Endothelial cell of umbilical vein (primary cell): ENCODE data around the gene CORO2B. TPM values are rescaled to one million over a fixed set of nuclear protein-coding genes. Genes with fewer than 3 reads are reported as not detected.

Experiments used
- BruUV-seq: library from RNA; stranded (reverse); fragments of 400-500 nt; replicated peaks from 2 replicates; lab custom pipeline; 2021; lab: Mats Ljungman, UMichigan
- CTCF ChIA-PET: fragments of 300-600, 350-600 bp; sonication (Branson Sonifier 250); formaldehyde crosslinking; loops from one replicate; lab custom pipeline; 2021; ENCODE audit warnings: antibody characterized with exemption, inconsistent platforms; lab: Charles Lee
- POLR2A ChIA-PET: fragments of 300-600, 350-600 bp; sonication (Branson Sonifier 250); formaldehyde crosslinking; loops from one replicate; lab custom pipeline; 2021; ENCODE audit warnings: antibody characterized with exemption, inconsistent platforms; lab: Charles Lee
- DNase-seq: peaks from one replicate; pipeline ENCODE4 v3.0.0-alpha.2; 2011; ENCODE audit warnings: low read depth, low spot score
- FAIRE-seq: peaks from 2 replicates; lab custom pipeline; 2011; peaks lifted over from hg19 to GRCh38; lab: Jason Lieb, UNC
- H2AFZ ChIP-seq: 2 replicates; pipeline ENCODE4 v1.6.0; 2012; ENCODE audit warnings: low read depth, low read length, control low read depth, inconsistent platforms
- H3K27ac ChIP-seq: 2 replicates; pipeline ENCODE4 v1.5.1; 2011; ENCODE audit warnings: low read depth, mild to moderate bottlenecking, control low read depth, low read length, moderate library complexity; ENCODE audit not compliant: insufficient read depth
- H3K27me3 ChIP-seq, 2 experiments: 2 replicates each; pipeline versions ENCODE4 v1.6.0 to v1.6.1; 2011; ENCODE audit warnings: low read length in 2 of 2, mixed read lengths in 1 of 2; ENCODE audit not compliant: control insufficient read depth in 2 of 2, insufficient read depth in 2 of 2
- H3K36me3 ChIP-seq, 2 experiments: 2 replicates in 1 of 2; 3 replicates in 1 of 2; pipeline ENCODE4 v1.5.1; 2011; ENCODE audit warnings: low read length in 2 of 2, mild to moderate bottlenecking in 1 of 2, moderate library complexity in 1 of 2; ENCODE audit not compliant: control insufficient read depth in 2 of 2, insufficient read depth in 2 of 2; ENCODE audit errors: extremely low read depth in 1 of 2
- H3K4me1 ChIP-seq: 3 replicates; pipeline ENCODE4 v1.5.1; 2011; ENCODE audit warnings: mild to moderate bottlenecking, low read length; ENCODE audit not compliant: control insufficient read depth, insufficient read depth; ENCODE audit errors: extremely low read depth
- H3K4me2 ChIP-seq: 2 replicates; pipeline ENCODE4 v1.6.1; 2011; ENCODE audit warnings: low read length, control low read depth, mixed read lengths; ENCODE audit not compliant: insufficient read depth
- H3K4me3 ChIP-seq, 3 experiments: fragments of 200-600 bp in 1 of 3; sonication (generic), shearing (Covaris generic) in 1 of 3; replicated peaks in 1 of 3; 2 replicates each; pipeline ENCODE4 v1.5.1; 2011 to 2016; ENCODE audit warnings: control low read depth in 3 of 3, low read length in 3 of 3, mild to moderate bottlenecking in 2 of 3, inconsistent platforms in 1 of 3, low read depth in 1 of 3, moderate library complexity in 1 of 3; ENCODE audit not compliant: insufficient read depth in 1 of 3
- H3K79me2 ChIP-seq: 2 replicates; pipeline ENCODE4 v1.6.0; 2012; ENCODE audit warnings: low read length, inconsistent platforms; ENCODE audit not compliant: control insufficient read depth, insufficient read depth
- H3K9ac ChIP-seq: replicated peaks from 2 replicates; pipeline ENCODE3; 2011; ENCODE audit warnings: low read length, control low read depth; ENCODE audit not compliant: insufficient read depth; ENCODE audit errors: extremely low read depth
- H3K9me1 ChIP-seq: replicated peaks from 3 replicates; pipeline ENCODE4 v1.6.0; 2011; ENCODE audit warnings: mild to moderate bottlenecking, low read length; ENCODE audit not compliant: control insufficient read depth, insufficient read depth; ENCODE audit errors: extremely low read depth
- H3K9me3 ChIP-seq: replicated peaks from 2 replicates; pipeline ENCODE4 v1.5.1; 2012; ENCODE audit warnings: low read length, inconsistent platforms; ENCODE audit not compliant: control insufficient read depth, insufficient read depth
- H4K20me1 ChIP-seq: replicated peaks from 2 replicates; pipeline ENCODE3; 2011; ENCODE audit warnings: mild to moderate bottlenecking, low read length; ENCODE audit not compliant: control insufficient read depth, insufficient read depth; ENCODE audit errors: extremely low read depth
- EZH2 ChIP-seq: IDR thresholded peaks from 2 replicates; pipeline ENCODE4 v1.6.1; 2012; ENCODE audit warnings: borderline replicate concordance, low read depth, mild to moderate bottlenecking, moderate library complexity, low read length, inconsistent platforms; ENCODE audit not compliant: severe bottlenecking
- FOS ChIP-seq: IDR thresholded peaks from 2 replicates; pipeline ENCODE4 v1.6.1; 2011; ENCODE audit warnings: mild to moderate bottlenecking, low read length, moderate library complexity, borderline replicate concordance; ENCODE audit not compliant: insufficient read depth
- GATA2 ChIP-seq: IDR thresholded peaks from 2 replicates; pipeline ENCODE4 v1.7.0; 2011; ENCODE audit warnings: low read depth, mild to moderate bottlenecking, moderate library complexity, mixed read lengths, low read length; ENCODE audit not compliant: insufficient read length, insufficient read depth
- JUN ChIP-seq: IDR thresholded peaks from 2 replicates; pipeline ENCODE4 v1.6.1; 2011; ENCODE audit warnings: borderline replicate concordance, low read depth; ENCODE audit not compliant: insufficient read length, insufficient read depth
- MAX ChIP-seq: IDR thresholded peaks from 2 replicates; pipeline ENCODE4 v1.6.1; 2011; ENCODE audit not compliant: insufficient read depth, insufficient read length
- MYC ChIP-seq: IDR thresholded peaks from one replicate; pipeline ENCODE4 v1.6.1; 2011; ENCODE audit warnings: mild to moderate bottlenecking, low read depth, low read length
- POLR2A ChIP-seq: IDR thresholded peaks from 2 replicates; pipeline ENCODE4 v1.6.1; 2012; ENCODE audit warnings: low read depth, mild to moderate bottlenecking, control low read depth, low read length
- POLR2AphosphoS5 ChIP-seq: IDR thresholded peaks from 2 replicates; pipeline ENCODE4 v1.6.1; 2012; ENCODE audit warnings: low read depth, mild to moderate bottlenecking, control low read depth, low read length, moderate library complexity; ENCODE audit not compliant: insufficient read depth
- dilution Hi-C: fragments of 300-500 bp; cut with MboI; formaldehyde crosslinking; loops from one replicate; pipeline ENCODE4 v1.15.0; 2019; ENCODE audit warnings: low sequenced_read_pairs; ENCODE audit not compliant: extremely low pct_ligation_motif_present
- intact Hi-C: fragments of 100-400 bp; cut with micrococcal nuclease; formaldehyde crosslinking; loops from one replicate; pipeline ENCODE4 v1.10.0; 2022
- polyA plus RNA-seq, 4 experiments: library from polyadenylated mRNA; depleted of rRNA in 3 of 4; stranded (reverse) in 3 of 4; unstranded in 1 of 4; fragments of >200 nt; gene quantifications; 2 replicates each; pipeline versions ENCODE4 v1.2.1 to v1.2.3, GENCODE V29; 2011 to 2012; ENCODE audit warnings: missing spikeins in 1 of 4
- total RNA-seq: library from RNA; stranded (reverse); gene quantifications from 2 replicates; pipeline ENCODE4 v1.2.3, GENCODE V29; 2021
- TF ChIP-seq, protein P1 (sequence below), 2 donors: IDR thresholded peaks; 1 replicate in 1 of 2; 2 replicates in 1 of 2; pipeline ENCODE4 v1.5.1; 2011; ENCODE audit warnings: low read length in 2 of 2, mild to moderate bottlenecking in 2 of 2, moderate library complexity in 2 of 2, control low read depth in 1 of 2, inconsistent platforms in 1 of 2, low read depth in 1 of 2; ENCODE audit not compliant: insufficient read depth in 1 of 2; ENCODE audit errors: extremely low read depth in 1 of 2

The CORO2B gene
- total and polyA plus RNA-seq, 2 donors (not counting 3 experiments of a cell fraction or from before 2014, with no cell fraction given) = 2.4 to 3.7 TPM

DNA sequence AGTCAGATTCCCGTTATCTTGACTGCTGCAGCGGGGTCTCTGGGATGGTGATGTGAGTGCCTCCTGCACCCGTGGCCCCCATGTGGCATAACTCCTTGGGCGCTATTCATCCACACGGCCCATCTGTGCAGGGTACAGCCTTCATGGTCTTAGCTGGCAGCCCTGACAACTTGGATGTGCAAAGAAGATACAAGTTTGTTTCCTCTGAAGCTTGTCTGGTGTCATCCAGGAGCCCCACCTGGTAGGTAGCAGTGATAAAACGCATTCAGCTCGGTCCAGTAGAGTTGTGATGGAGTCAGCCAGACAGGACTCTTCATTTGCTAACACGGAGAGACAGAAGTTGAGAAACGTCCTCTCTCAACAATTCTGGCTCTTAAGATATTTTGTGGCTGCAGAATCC is 53.3 kb downstream of the CORO2B start:
- intact Hi-C loops = no loop called here

More for the DNA sequence above, 53.3 kb downstream of the CORO2B start:
- ChIA-PET POLR2A (interaction anchor here (0.6 kb wide), 1 partner anchor 11 kb away, joined by 3 read pairs; no protein-coding TSS in a partner anchor), CTCF (interaction anchor here (0.9 to 2.0 kb wide), 4 partner anchors 11 to 78 kb away, joined by 3 to 6 read pairs (median 5); no protein-coding TSS in a partner anchor)
- Histone ChIP-seq H2AFZ (no peak overlapping the region), H3K36me3 (no peaks in the 10 kb centered on the region), H3K9me3 (no peaks in the 10 kb centered on the region), H3K79me2 (no peaks in the 10 kb centered on the region), H3K27ac (no peak overlapping the region), H3K4me2 (no peak overlapping the region), H3K4me3 (no peak overlapping the region), H3K4me1 (no peaks in the 10 kb centered on the region), H4K20me1 (no peaks in the 10 kb centered on the region), H3K27me3 (peaks cover 0 to 4% of the 10 kb centered on the region in 2 experiments), H3K9me1 (no peaks in the 10 kb centered on the region), H3K9ac (no peak overlapping the region)
- FAIRE-seq (no peak), DNase-seq (no peak)
- TF ChIP-seq POLR2AphosphoS5 (no peak), EZH2 (no peak), POLR2A (no peak), FOS (no peak), JUN (no peak), MYC (no peak), GATA2 (no peak), MAX (no peak)
- TF ChIP-seq, protein P1, sequence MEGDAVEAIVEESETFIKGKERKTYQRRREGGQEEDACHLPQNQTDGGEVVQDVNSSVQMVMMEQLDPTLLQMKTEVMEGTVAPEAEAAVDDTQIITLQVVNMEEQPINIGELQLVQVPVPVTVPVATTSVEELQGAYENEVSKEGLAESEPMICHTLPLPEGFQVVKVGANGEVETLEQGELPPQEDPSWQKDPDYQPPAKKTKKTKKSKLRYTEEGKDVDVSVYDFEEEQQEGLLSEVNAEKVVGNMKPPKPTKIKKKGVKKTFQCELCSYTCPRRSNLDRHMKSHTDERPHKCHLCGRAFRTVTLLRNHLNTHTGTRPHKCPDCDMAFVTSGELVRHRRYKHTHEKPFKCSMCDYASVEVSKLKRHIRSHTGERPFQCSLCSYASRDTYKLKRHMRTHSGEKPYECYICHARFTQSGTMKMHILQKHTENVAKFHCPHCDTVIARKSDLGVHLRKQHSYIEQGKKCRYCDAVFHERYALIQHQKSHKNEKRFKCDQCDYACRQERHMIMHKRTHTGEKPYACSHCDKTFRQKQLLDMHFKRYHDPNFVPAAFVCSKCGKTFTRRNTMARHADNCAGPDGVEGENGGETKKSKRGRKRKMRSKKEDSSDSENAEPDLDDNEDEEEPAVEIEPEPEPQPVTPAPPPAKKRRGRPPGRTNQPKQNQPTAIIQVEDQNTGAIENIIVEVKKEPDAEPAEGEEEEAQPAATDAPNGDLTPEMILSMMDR (IDR thresholded peaks at IDR 0.05; ENCODE audit: extremely low read depth in 1 of 2, insufficient read depth in 1 of 2, low read depth in 1 of 2, low read length in 2 of 2) = no peak
- dilution Hi-C loops = no loop called here
- BruUV-seq = no TSS peak
